Panc1 (cell line): ENCODE measurements around the gene UBE2N. TPM values are rescaled to one million over a fixed set of nuclear protein-coding genes. Genes with fewer than 3 reads are reported as not detected.

Experiments
- ATAC-seq: fragments of 200-7000 bp; cut with Tn5 transposase; 2 replicates; pipeline ENCODE4 v1.9.1; 2020; ENCODE audit warnings: mild to moderate bottlenecking, moderate library complexity
- BruUV-seq: library from RNA; stranded (reverse); fragments of 400-500 nt; replicated peaks from 2 replicates; lab custom pipeline; 2021; lab: Mats Ljungman, UMichigan
- CTCF ChIA-PET: fragments of 300-600 bp; sonication (Branson Sonifier 250); formaldehyde crosslinking; loops from one replicate; lab custom pipeline; 2022; ENCODE audit warnings: antibody characterized with exemption; lab: Charles Lee
- POLR2A ChIA-PET: fragments of 300-600 bp; sonication (Branson Sonifier 250); formaldehyde crosslinking; loops from one replicate; lab custom pipeline; 2022; ENCODE audit warnings: antibody characterized with exemption; lab: Charles Lee
- DNase-seq: peaks from one replicate; pipeline ENCODE4 v3.0.0-alpha.2; 2010; ENCODE audit warnings: low read depth, low spot score
- H3K27ac ChIP-seq: 2 replicates; pipeline ENCODE4 v1.5.1; 2011; ENCODE audit warnings: mild to moderate bottlenecking, low read length, inconsistent platforms
- H3K27me3 ChIP-seq: fragments of 200-500 bp; sonication (Bioruptor generic); 2 replicates; pipeline ENCODE4 v1.6.0; 2014; ENCODE audit warnings: low read length, inconsistent platforms; ENCODE audit not compliant: control insufficient read depth, insufficient read depth
- H3K36me3 ChIP-seq: fragments of 200-500 bp; sonication (Bioruptor generic); 2 replicates; pipeline ENCODE4 v1.5.1; 2014; ENCODE audit warnings: inconsistent platforms, mild to moderate bottlenecking, low read length, moderate library complexity; ENCODE audit not compliant: control insufficient read depth, insufficient read depth
- H3K4me1 ChIP-seq: 2 replicates; pipeline ENCODE4 v1.5.1; 2011; ENCODE audit warnings: inconsistent platforms, mild to moderate bottlenecking, low read length, moderate library complexity; ENCODE audit not compliant: control insufficient read depth, insufficient read depth
- H3K4me3 ChIP-seq, 2 experiments: 2 replicates each; pipeline ENCODE4 v1.5.1; 2011 to 2012; ENCODE audit warnings: low read depth in 2 of 2, low read length in 2 of 2, mild to moderate bottlenecking in 2 of 2, inconsistent platforms in 1 of 2, moderate library complexity in 1 of 2
- H3K9me3 ChIP-seq: fragments of 200-500 bp; sonication (Bioruptor generic); 2 replicates; pipeline ENCODE4 v1.5.1; 2014; ENCODE audit warnings: low read depth, mild to moderate bottlenecking, inconsistent platforms, low read length, moderate library complexity; ENCODE audit not compliant: control insufficient read depth, insufficient read depth
- POLR2AphosphoS5 ChIP-seq: IDR thresholded peaks from 2 replicates; pipeline ENCODE4 v1.6.1; 2012; ENCODE audit warnings: mild to moderate bottlenecking, low read depth, low read length, moderate library complexity
- SIN3A ChIP-seq: IDR thresholded peaks from 2 replicates; pipeline ENCODE4 v1.6.1; 2012; ENCODE audit warnings: low read depth, mild to moderate bottlenecking, low read length, moderate library complexity, borderline replicate concordance; ENCODE audit not compliant: insufficient read depth
- TCF7L2 ChIP-seq: IDR thresholded peaks from 2 replicates; pipeline ENCODE4 v1.6.1; 2011; ENCODE audit warnings: mild to moderate bottlenecking, low read depth, low read length, inconsistent platforms
- in situ Hi-C: cut with HindIII; loops from 2 replicates; pipeline ENCODE4 v1.10.0; 2016; ENCODE audit warnings: low sequenced_read_pairs, low pct_unique_long_range_greater_than_20kb
- intact Hi-C: fragments of 100-400 bp; cut with micrococcal nuclease; formaldehyde crosslinking; loops from one replicate; pipeline ENCODE4 v1.10.0; 2022; ENCODE audit not compliant: unreplicated experiment
- total RNA-seq: library from RNA; stranded (reverse); gene quantifications from one replicate; pipeline ENCODE4 v1.2.1, GENCODE V29; 2021; ENCODE audit not compliant: unreplicated experiment
- TF ChIP-seq, protein P1 (sequence below): fragments of 450-650 bp; IDR thresholded peaks from 2 replicates; pipeline ENCODE4 v1.5.1; 2017; ENCODE audit warnings: mild to moderate bottlenecking
- TF ChIP-seq, protein P2 (sequence below), 2 experiments: IDR thresholded peaks; 2 replicates each; pipeline ENCODE4 v1.6.1; 2011 to 2012; ENCODE audit warnings: low read depth in 2 of 2, control low read depth in 1 of 2, low read length in 1 of 2, mild to moderate bottlenecking in 1 of 2, moderate library complexity in 1 of 2; ENCODE audit not compliant: insufficient read depth in 1 of 2

UBE2N gene
- total RNA-seq, 1 experiment from 2014 or later, result 150 TPM

DNA sequence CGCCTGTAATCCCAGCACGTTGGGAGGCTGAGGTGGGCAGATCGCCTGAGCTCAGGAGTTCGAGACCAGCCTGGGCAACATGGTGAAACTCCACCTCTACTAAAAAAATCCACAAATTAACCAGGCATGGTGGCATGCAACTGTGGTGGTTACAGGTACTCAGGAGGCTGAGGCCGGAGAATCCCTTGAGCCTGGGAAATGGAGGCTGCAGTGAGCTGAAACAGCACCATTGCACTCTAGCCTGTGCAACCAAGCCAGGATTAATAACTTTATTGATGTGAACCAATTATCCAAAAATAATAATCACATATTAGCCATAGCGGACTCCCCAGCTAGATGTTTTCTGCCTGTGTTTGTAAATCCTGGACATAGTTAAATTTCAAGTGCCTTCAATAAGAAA, 65.8 kb downstream of the UBE2N start:
- CTCF ChIA-PET, result interaction anchor here (1.4 kb wide), 1 partner anchor 389 kb away, joined by 4 read pairs; no protein-coding TSS in a partner anchor
- no peak for ATAC-seq
- Histone ChIP-seq H3K27ac (no peak overlapping the region), H3K27me3 (no peaks in the 10 kb centered on the region), H3K4me1 (peaks cover 22% of the 10 kb centered on the region), H3K36me3 (peaks cover 3% of the 10 kb centered on the region; the same call in 1 of the 2 replicates), H3K4me3 (no peak overlapping the region; a peak in 1 of 4 replicates), H3K9me3 (no peaks in the 10 kb centered on the region)
- TF ChIP-seq, protein P1, sequence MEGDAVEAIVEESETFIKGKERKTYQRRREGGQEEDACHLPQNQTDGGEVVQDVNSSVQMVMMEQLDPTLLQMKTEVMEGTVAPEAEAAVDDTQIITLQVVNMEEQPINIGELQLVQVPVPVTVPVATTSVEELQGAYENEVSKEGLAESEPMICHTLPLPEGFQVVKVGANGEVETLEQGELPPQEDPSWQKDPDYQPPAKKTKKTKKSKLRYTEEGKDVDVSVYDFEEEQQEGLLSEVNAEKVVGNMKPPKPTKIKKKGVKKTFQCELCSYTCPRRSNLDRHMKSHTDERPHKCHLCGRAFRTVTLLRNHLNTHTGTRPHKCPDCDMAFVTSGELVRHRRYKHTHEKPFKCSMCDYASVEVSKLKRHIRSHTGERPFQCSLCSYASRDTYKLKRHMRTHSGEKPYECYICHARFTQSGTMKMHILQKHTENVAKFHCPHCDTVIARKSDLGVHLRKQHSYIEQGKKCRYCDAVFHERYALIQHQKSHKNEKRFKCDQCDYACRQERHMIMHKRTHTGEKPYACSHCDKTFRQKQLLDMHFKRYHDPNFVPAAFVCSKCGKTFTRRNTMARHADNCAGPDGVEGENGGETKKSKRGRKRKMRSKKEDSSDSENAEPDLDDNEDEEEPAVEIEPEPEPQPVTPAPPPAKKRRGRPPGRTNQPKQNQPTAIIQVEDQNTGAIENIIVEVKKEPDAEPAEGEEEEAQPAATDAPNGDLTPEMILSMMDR, result no peak
- no peak for TF ChIP-seq POLR2AphosphoS5
- no peak for TF ChIP-seq SIN3A
- no peak for TF ChIP-seq TCF7L2
- TF ChIP-seq, protein P2, sequence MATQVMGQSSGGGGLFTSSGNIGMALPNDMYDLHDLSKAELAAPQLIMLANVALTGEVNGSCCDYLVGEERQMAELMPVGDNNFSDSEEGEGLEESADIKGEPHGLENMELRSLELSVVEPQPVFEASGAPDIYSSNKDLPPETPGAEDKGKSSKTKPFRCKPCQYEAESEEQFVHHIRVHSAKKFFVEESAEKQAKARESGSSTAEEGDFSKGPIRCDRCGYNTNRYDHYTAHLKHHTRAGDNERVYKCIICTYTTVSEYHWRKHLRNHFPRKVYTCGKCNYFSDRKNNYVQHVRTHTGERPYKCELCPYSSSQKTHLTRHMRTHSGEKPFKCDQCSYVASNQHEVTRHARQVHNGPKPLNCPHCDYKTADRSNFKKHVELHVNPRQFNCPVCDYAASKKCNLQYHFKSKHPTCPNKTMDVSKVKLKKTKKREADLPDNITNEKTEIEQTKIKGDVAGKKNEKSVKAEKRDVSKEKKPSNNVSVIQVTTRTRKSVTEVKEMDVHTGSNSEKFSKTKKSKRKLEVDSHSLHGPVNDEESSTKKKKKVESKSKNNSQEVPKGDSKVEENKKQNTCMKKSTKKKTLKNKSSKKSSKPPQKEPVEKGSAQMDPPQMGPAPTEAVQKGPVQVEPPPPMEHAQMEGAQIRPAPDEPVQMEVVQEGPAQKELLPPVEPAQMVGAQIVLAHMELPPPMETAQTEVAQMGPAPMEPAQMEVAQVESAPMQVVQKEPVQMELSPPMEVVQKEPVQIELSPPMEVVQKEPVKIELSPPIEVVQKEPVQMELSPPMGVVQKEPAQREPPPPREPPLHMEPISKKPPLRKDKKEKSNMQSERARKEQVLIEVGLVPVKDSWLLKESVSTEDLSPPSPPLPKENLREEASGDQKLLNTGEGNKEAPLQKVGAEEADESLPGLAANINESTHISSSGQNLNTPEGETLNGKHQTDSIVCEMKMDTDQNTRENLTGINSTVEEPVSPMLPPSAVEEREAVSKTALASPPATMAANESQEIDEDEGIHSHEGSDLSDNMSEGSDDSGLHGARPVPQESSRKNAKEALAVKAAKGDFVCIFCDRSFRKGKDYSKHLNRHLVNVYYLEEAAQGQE (IDR thresholded peaks at IDR 0.05; ENCODE audit: insufficient read depth in 1 of 2, low read depth in 2 of 2, low read length in 1 of 2), result no peak
- in situ Hi-C loops, result no loop called here
- POLR2A ChIA-PET, result no interaction called here
- no TSS peak for BruUV-seq
- no peak for DNase-seq
- intact Hi-C loops, result no loop called here

DNA sequence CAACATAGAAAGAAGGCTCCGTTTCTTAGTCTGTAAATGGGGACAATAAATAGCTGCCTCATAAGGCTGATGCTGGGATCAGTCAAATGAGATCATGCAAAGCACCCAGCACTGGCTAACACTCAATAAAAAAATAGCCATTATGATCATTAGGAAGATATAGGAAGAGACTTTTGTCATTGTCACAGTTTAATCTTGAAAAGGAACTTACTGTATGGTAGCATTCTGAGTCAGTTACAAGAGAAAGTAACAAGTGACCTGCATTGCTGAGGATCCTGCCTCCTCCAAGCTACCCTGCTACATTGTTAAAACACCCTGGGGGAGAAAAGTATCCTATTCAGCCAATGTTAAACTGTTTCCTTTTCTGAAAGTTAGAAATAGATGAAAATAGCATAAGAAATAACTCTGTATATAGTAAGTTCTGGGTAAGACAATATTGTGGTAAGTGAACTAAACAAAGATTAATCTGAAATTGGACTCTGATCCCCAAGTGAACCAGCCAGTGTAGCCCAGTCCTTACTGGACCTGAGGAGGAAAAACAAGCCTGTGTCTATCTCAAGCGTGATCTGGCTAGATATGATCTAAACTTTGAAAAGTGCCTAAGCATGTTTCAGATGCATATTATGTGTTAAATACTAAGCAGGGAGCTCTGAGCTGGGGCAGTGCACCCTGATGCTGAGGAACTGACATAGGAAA, 67.6 kb downstream of the UBE2N start:
- BruUV-seq, result no TSS peak
- no peak overlapping the region for H3K27ac ChIP-seq
- intact Hi-C loops (no loop called here), in situ Hi-C loops (no loop called here)
- TF ChIP-seq POLR2AphosphoS5, result no peak
- TF ChIP-seq, protein P2 (IDR thresholded peaks at IDR 0.05; ENCODE audit: insufficient read depth in 1 of 2, low read depth in 2 of 2, low read length in 1 of 2), result no peak
- TF ChIP-seq TCF7L2, result no peak
- TF ChIP-seq, protein P1, result no peak
- TF ChIP-seq SIN3A, result no peak
- CTCF ChIA-PET, result no interaction called here
- no peak for DNase-seq
- H3K4me3 ChIP-seq, result no peak overlapping the region
- no peaks in the 10 kb centered on the region for H3K27me3 ChIP-seq
- H3K4me1 ChIP-seq, result peaks cover 11% of the 10 kb centered on the region
- POLR2A ChIA-PET, result no interaction called here
- H3K36me3 ChIP-seq, result peaks cover 3% of the 10 kb centered on the region; the same call in 1 of the 2 replicates
- H3K9me3 ChIP-seq, result no peaks in the 10 kb centered on the region
- no peak for ATAC-seq
